ENCODE measurements around the gene MROH2B.

MROH2B gene

DNA sequence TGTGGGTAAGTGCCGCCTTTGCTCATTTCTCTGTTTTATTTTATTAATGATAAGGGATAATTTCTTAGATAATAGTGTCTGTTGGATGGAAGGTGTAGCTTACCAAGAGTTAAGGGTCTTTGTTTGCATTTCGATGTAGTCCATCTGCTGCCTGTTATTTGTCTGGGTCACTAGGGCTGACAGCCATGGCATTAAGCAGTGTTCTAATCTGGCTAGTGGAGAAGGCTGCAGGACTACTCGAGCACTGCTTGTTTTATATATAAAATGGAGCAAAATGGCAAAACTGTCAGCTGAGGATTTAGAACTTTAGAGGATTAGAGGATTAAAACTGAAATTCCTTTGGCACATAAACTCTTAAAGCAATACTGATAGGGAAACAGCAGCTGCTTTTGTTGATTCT is 94.3 kb downstream of the MROH2B start:
- H3K4me3 ChIP-seq (replicated peaks; ENCODE audit: low read depth, low read length): no peak overlapping the region
- no peak for DNase-seq (ENCODE audit: low read depth)
- TF ChIP-seq, protein P1, sequence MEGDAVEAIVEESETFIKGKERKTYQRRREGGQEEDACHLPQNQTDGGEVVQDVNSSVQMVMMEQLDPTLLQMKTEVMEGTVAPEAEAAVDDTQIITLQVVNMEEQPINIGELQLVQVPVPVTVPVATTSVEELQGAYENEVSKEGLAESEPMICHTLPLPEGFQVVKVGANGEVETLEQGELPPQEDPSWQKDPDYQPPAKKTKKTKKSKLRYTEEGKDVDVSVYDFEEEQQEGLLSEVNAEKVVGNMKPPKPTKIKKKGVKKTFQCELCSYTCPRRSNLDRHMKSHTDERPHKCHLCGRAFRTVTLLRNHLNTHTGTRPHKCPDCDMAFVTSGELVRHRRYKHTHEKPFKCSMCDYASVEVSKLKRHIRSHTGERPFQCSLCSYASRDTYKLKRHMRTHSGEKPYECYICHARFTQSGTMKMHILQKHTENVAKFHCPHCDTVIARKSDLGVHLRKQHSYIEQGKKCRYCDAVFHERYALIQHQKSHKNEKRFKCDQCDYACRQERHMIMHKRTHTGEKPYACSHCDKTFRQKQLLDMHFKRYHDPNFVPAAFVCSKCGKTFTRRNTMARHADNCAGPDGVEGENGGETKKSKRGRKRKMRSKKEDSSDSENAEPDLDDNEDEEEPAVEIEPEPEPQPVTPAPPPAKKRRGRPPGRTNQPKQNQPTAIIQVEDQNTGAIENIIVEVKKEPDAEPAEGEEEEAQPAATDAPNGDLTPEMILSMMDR (IDR thresholded peaks at IDR 0.05; ENCODE audit: low read length, missing control alignments): no peak

DNA sequence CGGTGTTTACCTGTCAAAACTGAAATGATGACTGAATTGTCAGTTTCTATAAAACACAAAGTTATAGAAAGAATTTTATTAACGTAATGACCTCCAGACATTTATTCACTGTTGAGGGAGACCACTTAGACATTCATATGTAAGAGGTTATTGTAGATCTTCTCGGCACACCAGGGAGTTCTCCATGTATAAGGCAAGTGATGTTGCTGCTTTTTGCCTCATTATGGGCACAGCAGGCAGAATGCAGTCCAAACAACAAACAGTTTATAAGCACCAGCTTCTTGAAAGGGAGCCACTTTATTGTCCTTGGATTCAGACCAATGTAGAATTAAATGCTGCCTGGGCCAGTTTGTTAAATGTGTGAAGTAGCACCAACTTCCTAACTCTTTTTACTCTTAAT is 95.1 kb downstream of the MROH2B start:
- H3K4me3 ChIP-seq (replicated peaks; ENCODE audit: low read depth, low read length): no peak overlapping the region
- TF ChIP-seq, protein P1 (IDR thresholded peaks at IDR 0.05; ENCODE audit: low read length, missing control alignments): no peak
- no peak for DNase-seq (ENCODE audit: low read depth)

DNA sequence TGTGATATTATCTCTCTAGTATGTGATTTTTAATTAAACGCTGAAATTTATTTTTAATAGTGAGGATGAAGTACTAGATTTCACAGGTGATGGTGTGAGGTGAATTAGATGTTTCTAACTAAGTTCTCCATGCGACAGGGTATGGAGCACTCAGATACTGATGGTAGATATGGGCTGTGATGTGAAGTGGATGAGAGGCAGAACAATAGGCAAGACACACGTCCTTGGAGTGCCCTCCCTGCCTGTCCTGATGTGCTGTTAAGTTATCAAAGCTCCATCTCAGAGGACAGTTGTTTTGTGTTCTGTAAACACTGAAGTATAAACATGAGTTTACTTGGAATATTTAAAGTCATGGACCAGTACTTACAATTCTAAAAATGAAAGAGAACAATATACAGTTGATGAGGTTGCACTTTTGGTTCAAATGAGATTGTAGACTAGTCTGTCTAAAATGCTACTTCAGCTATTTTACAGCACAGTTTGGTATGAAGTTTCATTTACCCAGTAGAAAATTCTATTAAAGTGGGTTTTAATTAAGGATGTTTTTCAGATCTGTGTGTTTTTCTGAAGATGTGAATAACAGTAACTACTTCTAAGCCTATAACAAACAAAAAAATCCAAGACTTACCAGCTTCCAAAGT is 97.7 kb downstream of the MROH2B start:
- DNase-seq (ENCODE audit: low read depth): no peak
- H3K4me3 ChIP-seq (replicated peaks; ENCODE audit: low read depth, low read length): no peak overlapping the region
- TF ChIP-seq, protein P1 (IDR thresholded peaks at IDR 0.05; ENCODE audit: low read length, missing control alignments): no peak

DNA sequence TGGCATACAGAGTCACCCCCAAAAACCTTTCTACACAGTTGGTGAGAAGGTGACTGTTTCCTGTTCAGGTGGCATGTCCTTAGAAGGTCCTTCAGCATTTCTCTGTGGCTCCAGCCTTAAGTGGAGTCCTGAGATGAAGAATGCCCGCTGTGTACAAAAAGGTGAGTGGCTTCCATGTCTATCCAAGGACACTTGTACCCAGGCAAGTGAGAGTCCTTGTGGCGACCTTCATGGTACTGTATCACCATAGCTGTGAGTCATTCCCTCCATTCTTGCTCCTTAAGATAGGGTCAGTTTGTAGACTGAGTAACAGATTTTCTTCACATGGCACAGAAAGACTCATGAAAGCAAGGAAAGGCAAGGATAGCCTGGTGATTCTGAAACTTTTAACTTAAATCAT is 98.7 kb downstream of the MROH2B start:
- no peak for DNase-seq (ENCODE audit: low read depth)
- H3K4me3 ChIP-seq (replicated peaks; ENCODE audit: low read depth, low read length): no peak overlapping the region
- TF ChIP-seq, protein P1 (IDR thresholded peaks at IDR 0.05; ENCODE audit: low read length, missing control alignments): no peak

DNA sequence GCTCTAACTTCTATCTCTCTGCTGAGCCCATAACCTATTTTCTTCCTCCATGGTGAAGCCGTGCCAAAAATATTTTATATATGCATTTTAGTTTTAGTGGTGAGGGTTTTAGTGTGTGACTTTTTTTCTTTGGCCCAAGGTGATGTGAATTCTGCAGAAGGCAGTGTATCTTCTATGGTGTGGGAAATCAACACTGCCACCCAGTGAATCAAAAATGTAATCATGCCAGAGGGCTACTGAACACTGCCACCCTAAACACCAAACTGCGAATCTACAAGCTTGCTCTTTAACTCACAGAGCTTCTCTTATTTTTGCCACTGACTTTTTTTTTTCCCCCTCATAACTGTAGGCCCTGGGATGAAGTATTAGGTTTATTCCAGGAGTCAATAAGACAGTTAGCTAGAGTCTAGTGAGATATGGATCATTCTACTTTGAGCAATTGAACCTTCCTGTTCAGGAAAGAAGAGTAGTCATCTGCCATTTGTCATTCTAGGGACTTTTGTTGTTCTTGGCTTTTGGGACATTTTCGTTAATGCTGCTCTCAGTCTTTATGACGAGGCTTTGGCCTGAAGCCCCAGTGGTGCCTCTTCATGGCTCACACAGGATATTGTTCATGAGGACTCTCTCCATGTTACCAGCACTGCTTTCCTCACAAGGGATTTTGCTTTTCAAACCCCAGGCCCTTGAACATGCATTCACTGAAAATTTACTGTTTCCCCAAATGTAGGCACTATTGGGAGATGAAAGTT is 108.8 kb downstream of the MROH2B start:
- no peak overlapping the region for H3K4me3 ChIP-seq (replicated peaks; ENCODE audit: low read depth, low read length)
- TF ChIP-seq, protein P1 (IDR thresholded peaks at IDR 0.05; ENCODE audit: low read length, missing control alignments): no peak
- DNase-seq (ENCODE audit: low read depth): no peak

DNA sequence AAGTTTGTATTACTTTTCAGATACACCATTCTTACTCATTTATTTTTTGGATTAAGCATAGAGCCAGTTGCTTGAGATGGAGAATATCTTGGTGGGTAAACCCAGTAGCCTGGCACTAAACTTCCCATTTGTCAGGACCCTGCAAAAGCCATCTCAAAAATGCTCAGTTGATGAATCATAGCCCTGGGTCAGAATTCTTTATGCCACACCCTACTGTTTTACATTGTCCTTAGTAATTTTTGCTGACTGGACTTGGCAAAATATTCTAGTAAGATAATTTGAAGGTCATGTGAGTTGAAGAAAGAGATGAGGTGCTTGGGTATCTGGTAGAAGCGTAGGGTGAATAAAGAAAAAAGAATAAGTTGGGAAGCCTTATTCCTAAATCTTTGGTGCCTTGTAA is 111.1 kb downstream of the MROH2B start:
- no peak for DNase-seq (ENCODE audit: low read depth)
- no peak overlapping the region for H3K4me3 ChIP-seq (replicated peaks; ENCODE audit: low read depth, low read length)
- TF ChIP-seq, protein P1 (IDR thresholded peaks at IDR 0.05; ENCODE audit: low read length, missing control alignments): no peak

All from fibroblast of pulmonary artery (primary cell).